Peyer's patch (tissue), 4 donors: ENCODE measurements around the gene GGT7.

Experiments
- CTCF ChIP-seq, 6 experiments: fragments of 450-650 bp in 4 of 6; fragments of 200-600 bp in 2 of 6; sonication (generic) in 1 of 6; IDR thresholded peaks; one replicate each; pipeline ENCODE4 v1.5.1; 2017 to 2019; ENCODE audit warnings: antibody characterized with exemption in 6 of 6, mild to moderate bottlenecking in 3 of 6, moderate library complexity in 1 of 6
- POLR2A ChIP-seq, 2 donors: fragments of 450-650 bp; IDR thresholded peaks; one replicate each; pipeline ENCODE4 v1.5.1; 2017; ENCODE audit warnings: antibody characterized with exemption in 2 of 2, mild to moderate bottlenecking in 2 of 2, moderate library complexity in 2 of 2

DNA sequence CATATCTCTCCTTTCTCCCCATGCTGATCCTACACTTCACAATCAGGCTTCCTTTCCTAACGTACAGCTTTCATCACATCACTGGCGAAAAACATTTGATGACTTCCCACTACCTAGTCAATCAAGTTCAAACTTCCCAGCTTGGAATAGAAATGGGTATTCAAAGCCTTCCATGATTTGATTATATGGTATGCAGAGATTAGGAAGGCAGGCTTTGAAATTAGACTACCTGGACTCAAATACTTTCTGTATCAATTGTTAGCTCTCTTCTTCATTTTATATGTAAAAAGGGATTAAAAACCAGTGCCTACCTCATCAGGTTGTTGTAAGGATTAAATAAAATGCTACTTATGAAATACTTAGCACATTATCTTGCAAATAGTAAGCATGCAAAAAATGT lies 54.9 kb downstream of the GGT7 start:
- TF ChIP-seq CTCF (IDR thresholded peaks at IDR 0.05) = no peak
- no peak for TF ChIP-seq POLR2A (IDR thresholded peaks at IDR 0.05)
